Activated effector memory CD4-positive, alpha-beta T cell treated with Interleukin-2 at 50 U/mL for 16 hours (primary cell): Measurements from ENCODE around the gene OTOL1.
"Not testable (repeated sequence)": the region's sequence is repeated elsewhere in the genome, so short reads cannot be mapped to it uniquely, and the experiment has no call there.

ENCODE experiments used
- DNase-seq: peaks from one replicate; pipeline ENCODE4 v3.0.0-alpha.2; 2020

Gene OTOL1

DNA sequence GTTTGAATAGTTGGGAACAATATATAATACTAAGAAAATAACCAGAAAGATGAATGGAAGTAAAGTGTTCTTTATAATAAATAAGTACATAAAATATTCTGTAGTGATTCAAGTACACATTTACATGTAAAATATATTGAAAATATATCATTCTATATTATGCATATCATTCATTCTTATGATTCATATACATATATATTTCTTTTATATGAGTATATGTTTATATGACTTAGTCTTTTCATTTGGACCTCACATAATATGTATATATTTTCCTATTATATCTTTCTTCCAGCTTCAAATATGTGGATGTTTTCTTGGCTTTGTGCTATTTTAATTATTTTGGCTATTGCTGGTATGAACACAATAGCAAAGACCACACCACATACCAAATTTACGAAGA, at the start of gene OTOL1:
Gene OTOL1 (plus strand): TSS at position 301 of the 400 bp plus-strand sequence. CDS start 0 bp downstream, at position 301.
- no peak for DNase-seq

DNA sequence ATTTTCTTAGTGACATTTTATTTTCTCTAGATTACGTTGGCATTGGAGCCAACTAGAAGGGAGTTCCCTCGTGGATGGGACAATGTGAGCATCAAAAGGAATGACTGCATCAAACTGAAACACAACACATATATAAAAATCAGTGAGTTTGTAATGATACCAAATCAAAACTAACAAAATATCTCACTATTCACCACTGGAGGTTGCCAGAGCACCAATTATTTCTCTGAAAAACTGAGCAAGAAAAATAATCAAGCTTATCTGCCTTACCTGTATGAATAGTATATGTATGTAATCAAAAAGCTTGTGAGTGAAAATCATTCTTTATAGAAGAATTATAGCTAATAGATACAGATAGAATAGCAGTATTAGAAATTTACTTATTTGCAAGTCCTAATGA, 46.8 kb upstream of the OTOL1 start:
- DNase-seq, result no peak

DNA sequence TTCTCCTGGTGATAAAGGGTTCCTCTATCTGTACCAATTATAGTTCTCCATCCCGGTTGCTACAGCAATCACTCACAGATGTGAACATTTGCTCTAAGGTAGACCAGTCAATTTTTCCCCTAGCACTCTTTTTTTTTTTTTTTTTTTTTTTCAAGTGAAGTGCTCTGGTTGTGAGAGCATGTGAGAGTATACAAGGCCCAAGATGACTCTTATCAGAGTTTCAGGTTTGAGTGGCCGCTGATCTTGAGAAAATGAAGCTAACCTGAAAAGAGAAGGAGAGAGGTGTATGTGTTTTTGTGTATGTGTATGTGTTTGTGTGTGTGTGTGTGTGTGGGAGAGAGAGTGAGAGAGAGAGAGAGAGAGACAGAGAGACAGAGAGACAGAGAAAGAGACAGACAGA, 44.4 kb upstream of the OTOL1 start:
- no peak for DNase-seq

DNA sequence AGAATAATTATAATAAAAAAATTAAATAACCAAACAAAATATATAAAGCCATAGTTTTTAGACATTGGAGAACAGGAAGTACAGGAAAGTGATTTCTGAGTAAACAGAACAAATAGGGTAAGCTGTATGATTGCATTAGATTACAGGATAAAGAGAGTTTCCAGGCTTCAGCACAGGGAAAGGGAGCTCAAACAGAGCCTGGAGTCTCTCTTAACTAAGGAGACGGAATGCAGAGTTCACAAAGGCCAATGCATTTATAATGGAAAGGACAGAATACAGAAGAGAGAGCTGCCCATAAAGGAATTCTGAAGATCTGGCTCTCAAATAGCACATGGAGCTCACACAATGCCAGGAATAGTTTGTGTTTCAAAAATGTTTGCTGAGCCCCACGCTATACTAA, 42.0 kb upstream of the OTOL1 start:
- no peak for DNase-seq

DNA sequence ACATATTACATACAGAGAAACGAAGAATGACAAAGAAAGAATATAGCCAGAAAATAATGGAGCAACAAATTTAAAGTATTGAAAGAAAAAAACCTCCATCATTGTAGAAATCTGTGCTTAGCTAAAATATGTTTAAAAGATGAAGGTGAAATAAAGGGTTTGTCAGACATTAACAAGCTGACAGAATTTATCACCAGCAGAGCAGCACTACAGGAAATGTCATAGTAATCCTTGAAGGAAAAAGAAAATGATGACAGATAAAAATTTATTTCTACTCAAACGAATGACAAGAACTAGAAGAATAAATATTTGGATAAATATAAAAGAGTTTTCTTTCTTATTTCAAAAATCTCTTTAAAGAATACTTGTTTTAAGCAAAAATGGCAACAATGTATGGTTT, 40.6 kb upstream of the OTOL1 start:
- no peak for DNase-seq

DNA sequence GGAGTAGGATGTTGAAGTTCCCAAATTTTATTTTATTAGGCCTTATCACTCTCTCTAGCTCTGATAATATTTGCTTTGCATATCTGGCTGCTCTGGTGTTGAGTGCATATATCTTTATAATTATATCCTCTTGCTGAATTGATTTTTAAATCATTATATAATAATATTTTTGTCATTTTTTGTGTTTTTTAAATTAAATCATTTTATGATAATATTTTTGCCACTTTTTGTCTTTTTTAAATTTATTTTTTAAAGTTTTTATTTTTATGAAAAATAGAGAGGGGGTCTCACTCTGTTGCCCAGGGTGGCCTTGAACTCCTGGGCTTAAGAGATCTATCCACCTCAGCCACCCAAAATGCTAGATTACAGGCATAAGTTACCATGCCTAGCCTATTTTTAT, 34.5 kb upstream of the OTOL1 start:
- no peak for DNase-seq

DNA sequence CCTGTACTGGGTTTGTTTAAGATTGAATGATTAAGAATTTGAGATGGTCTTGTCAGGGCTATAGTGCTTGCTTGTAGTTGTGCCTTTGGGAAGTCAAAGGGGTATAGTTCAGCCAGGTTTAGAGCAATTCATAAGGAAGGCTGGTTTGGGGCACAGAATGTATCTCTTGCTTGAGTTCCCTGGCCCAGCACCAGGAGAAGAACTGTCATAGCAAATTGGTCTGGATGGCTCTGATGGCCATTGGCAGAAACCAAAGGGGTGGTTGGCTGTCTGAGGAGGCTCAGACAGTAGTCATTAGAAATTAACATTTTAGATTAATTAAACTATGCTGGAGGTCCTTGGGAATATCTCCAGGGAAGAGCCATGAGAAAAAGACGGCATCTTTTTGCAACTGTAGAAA, 25.4 kb upstream of the OTOL1 start:
- no peak for DNase-seq

DNA sequence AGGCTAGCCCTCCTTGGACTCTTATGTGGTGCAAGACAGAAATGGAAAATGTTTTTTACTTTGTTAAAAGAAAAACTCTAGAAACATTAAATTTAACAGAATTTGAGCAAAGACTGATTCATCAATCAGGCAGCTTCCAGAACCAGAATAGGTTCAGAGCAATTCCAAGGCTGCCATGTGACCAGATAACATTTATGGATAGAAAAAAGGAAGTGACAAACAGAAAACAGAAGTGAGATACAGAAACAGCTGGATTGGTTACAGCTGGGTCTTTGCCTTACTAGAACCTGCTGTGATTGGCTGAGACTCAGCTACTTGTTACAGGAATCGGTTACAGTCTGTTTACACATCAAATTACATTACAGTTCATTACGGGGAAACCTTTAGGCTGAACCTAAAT, 22.5 kb upstream of the OTOL1 start:
- no peak for DNase-seq

DNA sequence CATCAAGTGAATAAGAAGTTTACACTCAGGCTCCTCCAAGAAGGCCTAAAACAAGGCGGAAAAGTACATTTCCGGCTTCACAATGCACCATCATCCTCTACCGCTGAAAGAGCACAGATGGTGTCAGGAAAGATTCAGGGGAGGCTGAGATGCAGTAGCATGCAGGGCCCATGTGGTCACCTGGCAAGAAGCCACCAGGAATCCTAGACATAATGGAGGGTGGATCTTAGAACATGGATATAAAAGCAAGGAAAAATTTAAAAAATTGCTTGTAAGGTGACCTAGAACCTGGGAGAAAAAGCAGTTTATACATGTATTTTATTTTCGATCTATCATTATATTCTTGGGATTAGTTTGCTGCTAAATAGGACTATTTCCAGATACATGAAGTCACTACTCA, 21.9 kb upstream of the OTOL1 start:
- DNase-seq, result no peak

DNA sequence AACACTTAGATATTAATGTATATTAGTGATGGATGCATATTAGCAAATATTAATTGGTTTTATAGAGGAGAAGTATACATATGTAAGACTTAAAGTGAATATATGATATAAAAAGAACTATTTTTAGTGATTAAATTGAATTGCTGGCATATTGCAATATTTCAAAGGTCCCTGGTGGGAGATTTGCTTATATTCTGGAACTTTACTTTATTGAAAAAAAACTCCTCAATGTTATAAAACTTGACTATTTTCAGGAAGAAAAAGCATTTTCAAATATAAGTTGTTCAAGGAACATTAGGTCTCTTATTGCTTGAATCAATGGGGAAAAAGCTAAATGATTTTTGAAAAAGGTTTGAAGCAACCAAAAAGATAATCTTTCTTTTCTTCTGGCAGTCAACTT, 21.4 kb upstream of the OTOL1 start:
- no peak for DNase-seq

DNA sequence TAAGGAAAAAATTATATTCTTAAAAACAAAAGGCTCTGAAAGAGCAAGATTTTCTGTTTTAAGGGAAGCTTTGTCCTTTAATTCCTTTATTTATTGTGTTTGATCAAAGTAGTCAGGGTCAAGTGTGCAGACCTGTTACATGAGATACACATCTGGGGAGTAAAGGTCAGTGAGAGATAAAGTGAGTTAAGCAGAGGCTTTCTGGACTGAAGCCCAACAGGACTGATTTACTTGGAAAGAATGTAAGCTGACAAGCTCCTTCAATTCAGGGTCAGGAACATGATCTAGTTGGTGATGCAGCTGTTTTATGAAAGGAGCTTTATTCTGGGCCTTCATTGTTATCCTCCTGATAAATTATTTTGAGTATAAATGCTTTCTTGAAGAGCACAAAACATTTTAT, 20.7 kb upstream of the OTOL1 start:
- DNase-seq, result no peak

DNA sequence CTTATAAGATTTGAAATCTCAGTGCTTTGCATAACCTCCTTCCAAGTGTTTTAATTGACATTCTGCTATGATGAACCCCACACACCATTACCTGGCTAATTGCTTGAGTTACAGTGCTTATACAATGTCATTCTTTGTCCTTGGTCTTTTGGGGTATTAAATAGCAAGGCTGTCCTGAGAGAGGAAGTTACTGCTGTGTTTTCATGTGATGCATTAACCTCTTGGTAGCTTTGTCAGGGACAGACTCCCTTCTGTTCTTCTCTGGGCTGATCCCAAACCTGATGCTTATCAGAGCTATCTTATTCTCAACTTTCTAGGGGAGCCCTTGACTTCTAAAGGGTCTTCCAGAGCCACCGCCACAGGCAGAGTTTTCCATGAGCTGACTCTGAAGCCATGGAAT, 12.4 kb upstream of the OTOL1 start:
- DNase-seq, result no peak

DNA sequence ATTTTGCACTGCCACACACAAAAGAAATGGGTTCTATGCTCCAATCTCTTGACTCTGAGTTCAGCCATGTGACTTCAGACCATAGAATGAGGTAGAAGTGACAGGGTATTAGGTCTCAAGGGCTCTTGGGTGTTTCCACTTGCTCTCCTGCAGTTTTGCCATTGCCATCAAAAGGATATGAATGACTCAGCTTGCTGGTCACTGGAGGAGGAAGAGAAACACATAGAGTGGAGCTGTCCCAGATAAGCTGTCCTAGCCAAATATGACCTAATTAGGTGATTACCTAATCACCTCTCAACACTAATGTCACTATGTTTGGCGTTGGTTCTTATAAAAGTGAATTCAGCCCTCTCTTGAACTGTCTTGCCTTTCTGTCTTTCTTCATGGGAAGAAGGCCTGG, 8.3 kb upstream of the OTOL1 start:
- DNase-seq, result not testable (repeated sequence)

DNA sequence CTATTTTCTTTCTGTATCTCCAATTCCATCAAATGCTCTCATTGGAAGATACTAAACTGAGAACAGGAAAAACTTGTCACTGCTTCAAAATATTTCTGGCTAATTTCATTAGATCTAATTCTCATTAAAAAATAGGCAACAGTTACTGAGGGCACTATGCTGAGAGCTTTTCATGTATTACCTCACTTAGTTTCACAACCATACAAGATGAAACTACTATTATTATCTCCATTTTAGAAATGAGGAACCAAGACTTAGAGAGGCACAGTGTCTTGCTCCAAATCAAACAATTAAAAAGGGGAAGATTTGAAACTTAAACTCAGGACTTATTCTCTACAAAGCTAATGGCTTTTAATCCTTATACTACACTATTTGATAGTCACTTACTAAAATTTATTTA, 7.2 kb upstream of the OTOL1 start:
- DNase-seq, result no peak

DNA sequence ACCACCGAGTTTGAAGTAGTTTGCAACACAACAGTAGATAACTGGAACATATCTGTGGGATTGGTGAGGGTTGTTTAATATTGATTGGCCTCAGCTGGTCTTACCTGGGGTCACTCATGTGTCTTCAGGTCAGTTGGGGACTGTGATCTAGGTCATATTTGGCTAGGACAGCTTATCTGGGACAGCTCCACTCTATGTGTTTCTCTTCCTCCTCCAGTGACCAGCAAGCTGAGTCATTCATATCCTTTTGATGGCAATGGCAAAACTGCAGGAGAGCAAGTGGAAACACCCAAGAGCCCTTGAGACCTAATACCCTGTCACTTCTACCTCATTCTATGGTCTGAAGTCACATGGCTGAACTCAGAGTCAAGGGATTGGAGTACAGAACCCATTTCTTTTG, 5.8 kb upstream of the OTOL1 start:
- DNase-seq, result not testable (repeated sequence)

DNA sequence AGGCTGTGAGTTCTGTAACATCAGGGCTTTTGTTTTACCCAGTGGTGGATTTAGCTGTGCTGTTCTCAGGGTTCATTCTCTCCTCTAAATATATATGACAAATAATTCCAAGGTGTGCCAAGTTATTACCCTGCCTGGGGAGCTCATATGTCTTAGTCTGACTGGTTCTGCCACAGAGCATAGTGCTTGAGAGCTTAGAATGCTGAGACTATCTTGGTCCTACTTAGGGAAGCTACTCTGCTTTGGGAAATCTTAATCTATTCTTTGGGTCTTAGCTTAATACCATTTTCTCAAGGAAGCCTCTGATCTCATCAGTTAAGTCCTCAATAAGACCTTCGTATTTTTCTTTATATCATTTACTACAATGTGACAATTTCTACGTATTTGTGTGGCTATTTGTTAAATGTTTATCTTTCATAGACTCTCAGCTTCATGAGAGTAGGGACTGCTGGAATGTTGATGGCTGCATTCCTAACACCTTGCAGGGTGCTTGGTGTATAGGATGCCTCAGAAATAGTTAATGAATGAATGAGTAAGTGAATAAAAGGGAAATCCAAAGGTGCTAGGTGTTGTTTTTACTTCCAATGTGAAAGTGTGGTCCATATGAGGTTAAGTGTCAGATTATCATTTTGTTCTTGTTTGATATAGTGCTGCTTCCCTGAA, 1.8 kb downstream of the OTOL1 start:
- DNase-seq, result no peak

DNA sequence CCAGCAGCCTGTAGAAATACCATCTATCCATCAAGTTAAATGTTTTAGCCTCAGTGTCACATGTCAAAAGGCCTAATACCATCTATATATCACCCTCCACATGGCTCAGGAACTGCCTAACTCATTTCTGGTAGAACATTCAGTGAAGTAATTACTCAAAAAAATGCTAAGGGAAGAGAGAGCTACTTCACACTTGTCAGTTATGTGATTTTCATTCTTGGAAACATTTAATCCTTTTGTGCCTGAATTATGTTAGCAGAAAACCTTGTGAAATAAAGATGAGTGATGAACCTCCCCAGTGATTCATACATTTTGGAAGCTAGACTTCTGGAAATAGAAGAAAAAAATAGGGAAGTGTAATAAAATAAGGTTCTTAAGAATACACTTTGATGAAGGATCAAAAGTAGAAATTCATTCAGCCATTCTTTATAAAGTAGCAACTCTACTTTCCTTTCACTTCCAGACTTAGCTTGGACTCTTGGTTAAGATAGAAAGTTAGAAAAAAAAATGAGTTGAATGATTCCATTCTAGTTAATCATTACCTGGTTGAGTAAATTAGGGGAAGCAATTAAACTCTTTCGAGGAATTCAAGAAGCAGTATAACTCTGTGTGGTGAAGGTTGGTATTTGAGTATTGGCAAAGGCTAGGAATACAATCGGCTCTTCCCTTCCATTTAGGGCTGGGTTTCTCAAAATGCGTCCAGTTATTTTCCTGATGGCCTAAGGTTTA, 3.6 kb downstream of the OTOL1 start:
- DNase-seq, result no peak

DNA sequence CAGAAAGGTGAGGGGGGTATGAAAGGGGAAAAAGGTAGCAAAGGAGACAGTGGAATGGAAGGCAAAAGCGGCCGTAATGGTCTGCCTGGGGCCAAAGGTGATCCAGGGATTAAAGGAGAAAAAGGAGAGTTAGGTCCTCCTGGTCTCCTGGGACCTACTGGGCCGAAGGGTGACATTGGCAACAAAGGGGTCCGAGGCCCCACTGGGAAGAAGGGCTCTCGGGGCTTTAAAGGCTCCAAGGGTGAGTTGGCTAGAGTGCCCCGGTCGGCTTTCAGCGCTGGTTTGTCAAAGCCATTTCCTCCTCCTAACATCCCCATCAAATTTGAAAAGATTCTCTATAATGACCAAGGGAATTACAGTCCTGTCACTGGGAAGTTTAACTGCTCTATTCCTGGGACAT, 6.7 kb downstream of the OTOL1 start:
- DNase-seq, result no peak

DNA sequence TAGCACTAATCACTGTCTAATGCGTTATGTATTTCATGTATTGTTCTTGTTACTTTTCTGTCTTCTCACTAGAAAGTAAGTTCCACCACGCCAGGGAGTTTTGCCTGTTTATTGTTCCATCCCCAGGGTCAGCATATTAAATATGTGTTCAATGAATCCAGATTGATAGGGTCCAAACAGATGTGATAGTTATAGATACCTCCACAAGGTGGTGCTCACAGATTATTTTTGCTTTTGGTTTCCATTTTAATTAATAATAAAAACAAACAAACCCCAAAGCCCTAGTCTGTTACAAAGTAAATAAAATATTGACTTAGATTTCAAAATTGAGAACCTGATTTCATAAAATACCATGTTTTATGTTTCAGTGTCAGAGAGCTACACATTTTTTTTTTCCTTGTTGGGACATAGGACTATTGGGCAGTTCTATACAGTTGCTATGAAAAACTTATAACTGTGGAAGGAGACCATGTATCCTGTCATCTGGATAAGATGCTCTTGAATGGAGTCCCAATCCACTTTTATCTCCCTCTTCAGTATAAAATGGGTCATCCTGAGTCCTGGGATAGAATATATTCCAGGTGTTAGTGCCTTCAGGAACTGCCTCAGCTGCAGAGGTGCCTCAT, 12.4 kb downstream of the OTOL1 start:
- DNase-seq, result no peak

DNA sequence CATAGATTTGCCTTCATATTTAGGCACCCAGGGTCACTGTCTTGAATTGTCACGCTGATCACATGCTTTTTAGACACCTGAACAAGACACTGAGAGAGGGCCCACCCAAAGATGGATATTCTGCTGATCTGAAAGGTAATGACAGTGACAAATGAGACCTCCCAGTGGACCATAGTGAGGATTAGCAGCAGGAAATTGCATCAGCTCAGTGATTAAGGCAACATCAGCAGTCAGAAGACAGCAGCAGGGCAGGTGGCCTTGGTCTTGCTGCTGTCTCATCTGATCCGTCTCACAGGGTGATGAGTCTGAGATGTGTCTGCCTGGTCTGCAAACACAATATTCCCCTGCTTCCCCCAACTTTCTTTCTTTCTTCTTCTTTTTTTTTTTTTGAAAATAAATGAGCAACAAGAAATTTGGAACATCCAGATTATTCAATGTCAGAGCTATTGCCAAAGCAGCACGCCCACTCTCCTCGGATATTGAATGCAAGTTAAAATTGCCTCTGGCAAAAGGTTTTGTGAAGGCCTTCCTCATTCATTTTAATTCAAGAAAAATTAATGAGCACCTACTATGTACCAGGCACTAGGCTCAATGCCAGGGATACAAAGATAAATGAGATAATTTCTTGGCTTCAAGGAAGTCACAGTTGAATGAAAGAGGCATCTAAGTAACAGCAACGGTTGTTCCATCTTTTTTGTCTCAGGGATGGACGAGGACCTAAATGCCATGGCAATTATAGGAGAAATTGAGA, 14.1 kb downstream of the OTOL1 start:
- DNase-seq, result no peak

DNA sequence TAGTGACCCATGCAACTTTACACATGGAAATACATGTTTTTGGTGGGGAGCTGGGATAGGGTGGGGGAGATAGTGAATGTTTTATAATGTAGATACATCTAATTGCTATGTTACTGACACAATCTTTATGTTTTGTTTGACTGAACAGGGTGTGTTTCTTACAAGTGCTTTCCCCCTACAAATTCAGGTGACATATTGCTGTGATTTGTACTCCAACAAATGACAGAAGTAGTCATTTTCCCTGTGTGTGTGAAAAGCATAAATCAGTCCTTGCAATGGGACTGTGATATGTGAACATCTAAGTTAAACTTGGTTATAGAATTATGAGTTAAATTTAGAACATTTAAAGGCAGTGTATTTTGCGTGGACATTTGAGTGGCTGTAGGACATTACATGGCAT, 27.3 kb downstream of the OTOL1 start:
- DNase-seq, result no peak

DNA sequence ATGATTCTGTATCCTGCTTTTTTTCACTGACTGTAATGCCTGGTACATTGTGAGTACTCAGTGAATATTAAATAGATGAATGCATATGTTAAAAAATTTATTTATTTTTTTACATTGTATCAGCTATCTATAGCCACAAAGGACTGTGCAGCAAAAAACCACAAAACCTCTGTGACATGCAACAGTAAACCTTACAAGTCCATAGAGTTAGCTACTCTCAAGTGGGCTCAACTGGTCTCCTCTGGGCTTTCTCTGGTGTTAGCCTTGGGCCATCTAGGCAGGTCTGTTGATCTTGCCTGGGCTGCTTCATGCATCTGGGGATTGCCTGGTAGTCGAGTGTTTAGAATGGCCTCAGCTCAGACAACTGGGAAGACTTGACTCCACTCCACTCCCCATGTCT, 35.3 kb downstream of the OTOL1 start:
- no peak for DNase-seq

DNA sequence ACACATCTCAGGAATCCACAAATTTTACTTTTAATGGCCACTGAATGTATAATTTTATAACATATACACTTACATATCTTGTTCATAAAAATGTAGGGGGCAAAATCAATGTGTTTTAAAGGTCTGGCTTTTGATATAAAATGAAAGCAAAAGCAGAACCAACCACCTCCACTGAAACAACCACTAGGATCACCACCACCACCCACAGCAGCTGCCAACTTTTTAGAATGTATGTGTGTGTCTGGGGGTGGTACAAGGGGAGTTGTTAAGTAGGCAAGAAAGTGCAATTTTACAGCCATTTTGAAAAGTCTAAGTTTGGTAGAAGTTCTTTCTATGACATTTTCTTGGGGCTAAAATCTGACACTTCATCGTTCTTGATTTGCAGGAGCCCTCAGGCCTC, 44.0 kb downstream of the OTOL1 start:
- no peak for DNase-seq

DNA sequence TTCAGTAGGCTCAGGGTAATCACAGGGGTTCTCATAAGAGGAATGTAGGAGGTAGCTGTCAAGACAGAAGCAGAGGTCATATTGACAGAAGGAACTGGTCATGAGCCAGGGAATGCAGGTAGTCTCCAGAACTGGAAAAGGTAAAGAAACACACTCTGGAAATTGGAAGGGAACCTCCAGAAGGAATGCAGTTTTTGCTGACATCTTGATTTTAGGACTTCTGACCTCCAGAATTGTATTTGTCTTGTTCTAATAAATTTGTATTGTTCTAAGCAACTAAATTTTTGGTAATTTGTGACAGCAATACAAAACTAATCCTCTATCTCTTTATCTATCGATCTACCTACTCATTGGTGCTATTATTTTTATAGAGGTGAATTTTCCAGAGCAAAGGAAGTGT, 49.2 kb downstream of the OTOL1 start:
- no peak for DNase-seq
